GM18505 (cell line): Measurements from ENCODE around the gene KRT86.
"Not testable (repeated sequence)": the region's sequence is repeated elsewhere in the genome, so short reads cannot be mapped to it uniquely, and the experiment has no call there.

Experiments
- ATAC-seq: cut with Tn5 transposase; IDR thresholded peaks from one replicate; pipeline ENCODE4 v1.9.1; 2021; ENCODE audit not compliant: unreplicated experiment
- POLR2A ChIP-seq: IDR thresholded peaks from 4 replicates; pipeline ENCODE4 v1.6.1; 2011; ENCODE audit warnings: borderline replicate concordance; ENCODE audit not compliant: insufficient read depth, insufficient read length; ENCODE audit errors: extremely low read depth

Gene KRT86

GRCh38 chr12:52291267-52291935, 17.0 kb downstream of the KRT86 start, which contains the start of gene KRT81:
Gene KRT81 (minus strand): TSS chr12:52291534. CDS start chr12:52291465, 69 bp downstream.
- no peak for TF ChIP-seq POLR2A
- no peak for ATAC-seq

DNA sequence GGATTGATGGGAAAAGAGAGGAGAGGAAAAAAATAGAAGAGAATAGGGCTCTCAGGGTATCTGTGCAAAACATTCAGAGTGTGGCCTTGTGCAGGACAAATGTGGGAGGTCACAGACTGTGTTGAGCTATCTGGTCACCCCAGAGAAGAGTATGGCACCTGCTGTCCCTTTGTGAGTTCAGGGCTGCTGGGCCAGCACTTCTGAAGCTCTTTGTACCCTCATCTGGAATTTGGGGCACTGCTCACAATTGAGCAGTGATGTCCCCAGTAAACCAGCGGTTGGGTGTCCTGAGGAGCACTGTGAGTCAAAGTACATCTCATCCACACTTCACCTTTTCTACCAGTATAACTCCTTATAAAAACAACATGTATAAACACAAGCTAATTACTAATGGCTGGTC, 19.5 kb downstream of the KRT86 start:
- no peak for TF ChIP-seq POLR2A

DNA sequence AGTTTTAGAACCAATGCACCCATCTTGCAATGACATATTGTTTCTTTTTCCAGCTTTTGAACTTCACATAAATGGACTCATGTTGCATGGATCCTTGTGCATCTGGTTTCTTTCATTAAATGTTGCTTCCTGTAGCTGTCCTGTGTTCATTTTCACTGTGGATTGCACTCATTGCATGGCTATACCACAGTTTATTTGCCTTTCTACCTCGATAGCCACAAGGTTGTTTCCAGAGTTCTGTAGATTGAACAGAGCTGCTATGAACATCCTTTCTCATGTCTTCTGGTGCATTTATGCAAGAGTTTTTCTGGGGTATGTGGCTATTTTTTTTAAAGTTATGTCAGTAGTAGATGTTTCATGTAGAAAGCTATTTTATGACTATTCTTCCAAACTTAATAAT, 20.4 kb downstream of the KRT86 start:
- no peak for ATAC-seq
- TF ChIP-seq POLR2A = no peak

More for the DNA sequence above, 19.5 kb downstream of the KRT86 start:
- ATAC-seq = no peak

DNA sequence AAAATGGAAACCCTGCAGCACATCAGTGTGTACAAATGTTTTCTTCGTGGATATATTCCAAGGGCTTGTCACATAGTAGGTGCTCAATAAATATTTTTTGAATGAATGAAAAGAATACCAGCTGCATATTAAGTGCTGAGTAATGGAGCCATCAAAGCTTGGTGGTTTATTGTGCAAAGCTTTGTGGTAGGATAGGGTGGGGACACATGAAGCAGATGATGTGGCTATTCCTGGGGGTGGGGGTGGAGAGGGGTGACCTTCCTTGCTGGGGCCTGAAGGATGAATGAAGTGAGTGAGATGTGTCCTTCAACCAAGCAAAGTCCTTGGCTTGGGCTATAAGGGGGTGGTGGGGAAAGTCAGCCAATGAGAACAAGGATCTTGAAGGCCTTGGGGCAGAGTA, 21.2 kb downstream of the KRT86 start:
- TF ChIP-seq POLR2A = no peak
- no peak for ATAC-seq

DNA sequence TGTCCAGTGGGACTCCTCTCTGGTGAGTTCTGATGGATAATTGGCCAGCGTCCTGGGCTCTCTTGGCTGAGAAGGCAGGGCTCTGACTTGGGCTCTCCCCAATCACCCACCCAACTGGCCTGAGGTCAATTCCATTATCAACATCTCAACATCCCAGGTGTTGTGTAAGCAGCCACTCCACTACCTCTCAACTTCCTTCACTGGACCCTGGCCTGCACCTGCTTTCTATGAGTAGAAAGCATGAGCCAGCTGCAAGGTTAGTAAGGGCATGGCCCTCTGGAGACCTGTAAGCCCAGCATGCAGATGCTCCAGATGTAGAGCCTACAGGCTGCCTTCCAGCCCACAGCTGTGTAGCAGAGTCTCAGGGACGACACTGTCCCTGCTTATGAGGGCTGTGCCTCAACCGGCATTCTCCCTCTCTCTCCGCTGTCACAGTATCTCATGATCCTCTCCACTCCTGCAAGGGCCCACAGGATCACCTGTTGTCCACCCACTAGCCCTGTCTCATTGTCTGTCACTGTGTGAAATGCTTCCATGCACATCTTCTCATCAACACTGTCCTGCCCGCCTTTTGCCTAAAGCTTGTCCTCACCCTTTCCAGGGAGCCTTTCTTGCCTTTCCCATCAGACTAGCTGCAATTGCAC, 22.2 kb downstream of the KRT86 start:
- no peak for TF ChIP-seq POLR2A
- no peak for ATAC-seq

- TF ChIP-seq POLR2A = no peak
- no peak for ATAC-seq
Measured at GRCh38 chr12:52298677-52299190, 24.3 kb downstream of the KRT86 start.

- no peak for ATAC-seq
- TF ChIP-seq POLR2A = no peak
Measured at GRCh38 chr12:52300796-52301691, 26.6 kb downstream of the KRT86 start.

- ATAC-seq = not testable (repeated sequence)
Measured at GRCh38 chr12:52301721-52302120, 27.3 kb downstream of the KRT86 start.

DNA sequence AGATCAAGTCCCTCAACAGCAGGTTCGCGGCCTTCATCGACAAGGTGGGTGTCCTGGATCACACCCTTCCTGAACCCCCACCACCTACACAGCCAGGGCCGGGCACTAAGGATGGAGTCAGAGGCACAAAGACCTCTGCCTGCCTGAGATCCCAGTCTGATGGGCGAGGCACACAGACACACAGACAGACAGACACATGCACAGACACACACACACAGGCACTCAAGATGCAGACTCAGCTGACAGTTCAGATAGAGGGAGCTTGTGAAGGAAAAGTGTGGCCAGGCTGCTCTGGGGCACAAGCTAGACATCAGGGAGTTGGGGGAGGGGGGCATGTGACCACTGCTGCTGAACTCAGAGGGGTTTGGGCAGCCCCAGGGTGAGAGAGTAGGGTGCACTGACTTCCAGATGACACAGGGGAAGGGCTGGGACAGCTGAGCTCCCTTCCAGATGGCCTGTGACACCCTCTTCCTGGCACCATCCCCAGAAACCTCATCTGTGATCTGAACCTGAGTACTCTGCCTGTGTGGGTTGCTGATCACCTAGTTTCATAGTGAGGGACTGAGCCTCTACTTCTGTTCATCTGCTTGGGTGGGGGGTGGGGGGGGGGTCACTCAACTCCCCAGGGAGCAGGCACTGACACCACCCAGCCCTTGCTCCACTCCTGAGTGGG, 27.9 kb downstream of the KRT86 start:
- not testable (repeated sequence) for ATAC-seq

- peak; percentile 67 for ATAC-seq
Measured at GRCh38 chr12:52304941-52305411, 30.5 kb downstream of the KRT86 start.

DNA sequence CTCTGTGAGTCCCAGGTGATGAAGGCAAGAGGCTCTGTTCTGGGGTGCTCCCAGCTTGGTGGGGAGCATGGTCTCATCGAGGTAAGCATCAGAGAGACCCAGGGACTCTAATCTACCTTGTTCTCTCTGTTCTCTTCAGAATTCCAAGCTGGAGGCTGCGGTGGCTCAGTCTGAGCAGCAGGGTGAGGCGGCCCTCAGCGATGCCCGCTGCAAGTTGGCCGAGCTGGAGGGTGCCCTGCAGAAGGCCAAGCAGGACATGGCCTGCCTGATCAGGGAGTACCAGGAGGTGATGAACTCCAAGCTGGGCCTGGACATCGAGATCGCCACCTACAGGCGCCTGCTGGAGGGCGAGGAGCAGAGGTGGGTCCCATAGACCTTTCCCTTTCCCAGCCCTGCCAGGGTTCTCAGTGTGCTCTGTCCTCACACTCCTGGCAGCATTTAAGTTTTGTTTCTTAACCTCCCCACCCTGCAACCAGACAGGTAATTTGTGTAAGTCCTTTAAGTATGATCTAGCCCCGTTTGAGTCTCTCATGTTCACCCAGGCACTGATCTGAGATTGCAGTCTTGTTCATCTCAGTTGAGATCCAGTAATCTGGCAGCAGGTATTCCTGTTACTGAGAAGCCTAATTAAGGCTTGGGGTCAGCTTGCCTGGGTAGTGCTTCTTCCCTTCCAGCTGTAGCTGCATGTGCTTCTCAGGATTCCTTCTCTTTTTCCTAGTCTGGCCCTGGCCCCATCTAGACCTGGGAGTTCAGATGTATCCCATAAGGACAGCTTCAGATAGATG, 31.7 kb downstream of the KRT86 start:
- TF ChIP-seq POLR2A = no peak
- no peak for ATAC-seq

GRCh38 chr12:52306731-52307130, 32.3 kb downstream of the KRT86 start:
- no peak for ATAC-seq
- TF ChIP-seq POLR2A = no peak
